HEK293T (cell line): ENCODE results near the gene MOSMO.
"Not testable (repeated sequence)": the region's sequence is repeated elsewhere in the genome, so short reads cannot be mapped to it uniquely, and the experiment has no call there.

ENCODE experiments used
- CTCF ChIA-PET: fragments of 350-600 bp; formaldehyde crosslinking; extraction: SDS; loops from one replicate; lab custom pipeline; 2021; ENCODE audit warnings: antibody characterized with exemption, inconsistent platforms; lab: Yijun Ruan, JAX
- POLR2A ChIA-PET: fragments of 350-600 bp; formaldehyde crosslinking; extraction: SDS; loops from one replicate; lab custom pipeline; 2020; ENCODE audit warnings: antibody characterized with exemption, inconsistent platforms; lab: Yijun Ruan, JAX
- DNase-seq: peaks from one replicate; pipeline ENCODE4 v3.0.0; 2012; ENCODE audit warnings: mixed read lengths; ENCODE audit errors: extremely low spot score
- ARNT ChIP-seq: fragments of 450-650 bp; IDR thresholded peaks from 2 replicates; pipeline ENCODE4 v1.6.1; 2017; ENCODE audit warnings: mild to moderate bottlenecking
- BHLHE40 ChIP-seq: fragments of 450-650 bp; IDR thresholded peaks from 2 replicates; pipeline ENCODE4 v1.6.1; 2016; ENCODE audit warnings: mild to moderate bottlenecking, moderate library complexity, borderline replicate concordance
- CTBP1 ChIP-seq: fragments of 450-650 bp; IDR thresholded peaks from 2 replicates; pipeline ENCODE4 v1.6.1; 2016; ENCODE audit warnings: borderline replicate concordance
- ELF4 ChIP-seq: fragments of 450-650 bp; IDR thresholded peaks from 2 replicates; pipeline ENCODE4 v1.6.1; 2017; ENCODE audit warnings: antibody characterized with exemption
- FOXA1 ChIP-seq: fragments of 450-650 bp; IDR thresholded peaks from 2 replicates; pipeline ENCODE4 v1.6.1; 2016; ENCODE audit warnings: mild to moderate bottlenecking
- FOXK2 ChIP-seq: fragments of 450-650 bp; IDR thresholded peaks from 2 replicates; pipeline ENCODE4 v1.6.1; 2016; ENCODE audit warnings: mild to moderate bottlenecking
- FOXM1 ChIP-seq: fragments of 450-650 bp; IDR thresholded peaks from 2 replicates; pipeline ENCODE4 v1.6.1; 2017; ENCODE audit warnings: mild to moderate bottlenecking, borderline replicate concordance
- HDGF ChIP-seq: fragments of 450-650 bp; IDR thresholded peaks from 2 replicates; pipeline ENCODE4 v1.6.1; 2017; ENCODE audit warnings: antibody characterized with exemption, borderline replicate concordance
- L3MBTL2 ChIP-seq: fragments of 450-650 bp; conservative IDR thresholded peaks from 2 replicates; pipeline ENCODE4 v1.6.1; 2016; ENCODE audit warnings: mild to moderate bottlenecking
- LEF1 ChIP-seq: fragments of 450-650 bp; IDR thresholded peaks from 2 replicates; pipeline ENCODE4 v1.6.1; 2017; ENCODE audit warnings: mild to moderate bottlenecking, borderline replicate concordance
- NFRKB ChIP-seq: fragments of 450-650 bp; IDR thresholded peaks from 2 replicates; pipeline ENCODE4 v1.6.1; 2016; ENCODE audit warnings: mild to moderate bottlenecking, moderate library complexity
- PKNOX1 ChIP-seq: fragments of 450-650 bp; IDR thresholded peaks from 2 replicates; pipeline ENCODE4 v1.6.1; 2016
- SP1 ChIP-seq: fragments of 450-650 bp; IDR thresholded peaks from 2 replicates; pipeline ENCODE4 v1.6.1; 2017
- SUZ12 ChIP-seq: fragments of 450-650 bp; IDR thresholded peaks from 2 replicates; pipeline ENCODE4 v1.6.1; 2016; ENCODE audit warnings: mild to moderate bottlenecking
- TARDBP ChIP-seq: fragments of 450-650 bp; IDR thresholded peaks from 2 replicates; pipeline ENCODE4 v1.6.1; 2016
- ZNF384 ChIP-seq: fragments of 450-650 bp; IDR thresholded peaks from 2 replicates; pipeline ENCODE4 v1.6.1; 2016

The MOSMO gene

GRCh38 chr16:22023505-22023904 lies 15.6 kb downstream of the MOSMO start:
- TF ChIP-seq ARNT (no peak), SUZ12 (no peak), BHLHE40 (no peak), PKNOX1 (no peak), FOXM1 (no peak), FOXA1 (no peak), HDGF (no peak), LEF1 (no peak), SP1 (no peak), TARDBP (no peak), L3MBTL2 (no peak), ZNF384 (no peak), CTBP1 (no peak), FOXK2 (no peak), NFRKB (no peak), ELF4 (no peak)
- DNase-seq = no peak
- POLR2A ChIA-PET = interaction anchor here (0.6 kb wide), 1 partner anchor 9 kb away, joined by 3 read pairs; no protein-coding TSS in a partner anchor
- CTCF ChIA-PET = interaction anchor here (0.6 kb wide), 1 partner anchor 121 kb away, joined by 3 read pairs; no protein-coding TSS in a partner anchor

GRCh38 chr16:22024785-22025184 lies 16.9 kb downstream of the MOSMO start:
- POLR2A ChIA-PET, CTCF ChIA-PET, DNase-seq: not testable (repeated sequence)

DNA sequence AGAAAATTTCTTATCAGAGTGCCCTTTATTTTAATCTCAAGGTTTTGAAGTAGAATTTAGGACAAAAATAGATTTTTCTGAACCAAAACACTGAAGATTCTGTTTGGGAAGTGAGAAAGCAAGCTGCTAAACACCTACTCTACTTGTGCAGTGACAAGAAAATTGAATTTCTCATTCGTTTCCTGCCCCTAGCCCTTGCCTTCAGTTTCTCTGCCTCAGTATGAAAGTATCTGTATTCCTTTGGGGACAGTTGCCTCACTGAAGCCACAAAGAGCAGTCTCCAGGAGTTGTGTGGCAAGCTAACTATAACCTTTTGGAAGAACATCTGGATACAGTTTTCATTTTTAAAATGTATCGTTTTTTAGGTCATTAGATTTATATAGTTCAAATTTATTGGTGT lies 19.7 kb downstream of the MOSMO start:
- ChIA-PET CTCF (interaction anchor here (0.9 kb wide), 1 partner anchor 72 kb away, joined by 5 read pairs; no protein-coding TSS in a partner anchor), POLR2A (no interaction called here)
- no peak for DNase-seq
- no peak for TF ChIP-seq LEF1
- TF ChIP-seq SUZ12 = no peak
- TF ChIP-seq HDGF = no peak
- TF ChIP-seq L3MBTL2 = no peak
- no peak for TF ChIP-seq ARNT
- no peak for TF ChIP-seq SP1
- no peak for TF ChIP-seq FOXK2
- TF ChIP-seq FOXA1 = no peak
- no peak for TF ChIP-seq NFRKB
- no peak for TF ChIP-seq TARDBP
- TF ChIP-seq PKNOX1 = no peak
- no peak for TF ChIP-seq FOXM1
- TF ChIP-seq BHLHE40 = no peak

- POLR2A ChIA-PET = no interaction called here
- TF ChIP-seq LEF1 (no peak), SP1 (no peak), HDGF (no peak), BHLHE40 (no peak), TARDBP (no peak), PKNOX1 (no peak), L3MBTL2 (no peak), ARNT (no peak), FOXA1 (no peak), FOXK2 (no peak), ZNF384 (no peak), SUZ12 (no peak)
- CTCF ChIA-PET = no interaction called here
- DNase-seq = no peak
These were observed 21.7 kb downstream of the MOSMO start for GRCh38 chr16:22029632-22030031.

DNA sequence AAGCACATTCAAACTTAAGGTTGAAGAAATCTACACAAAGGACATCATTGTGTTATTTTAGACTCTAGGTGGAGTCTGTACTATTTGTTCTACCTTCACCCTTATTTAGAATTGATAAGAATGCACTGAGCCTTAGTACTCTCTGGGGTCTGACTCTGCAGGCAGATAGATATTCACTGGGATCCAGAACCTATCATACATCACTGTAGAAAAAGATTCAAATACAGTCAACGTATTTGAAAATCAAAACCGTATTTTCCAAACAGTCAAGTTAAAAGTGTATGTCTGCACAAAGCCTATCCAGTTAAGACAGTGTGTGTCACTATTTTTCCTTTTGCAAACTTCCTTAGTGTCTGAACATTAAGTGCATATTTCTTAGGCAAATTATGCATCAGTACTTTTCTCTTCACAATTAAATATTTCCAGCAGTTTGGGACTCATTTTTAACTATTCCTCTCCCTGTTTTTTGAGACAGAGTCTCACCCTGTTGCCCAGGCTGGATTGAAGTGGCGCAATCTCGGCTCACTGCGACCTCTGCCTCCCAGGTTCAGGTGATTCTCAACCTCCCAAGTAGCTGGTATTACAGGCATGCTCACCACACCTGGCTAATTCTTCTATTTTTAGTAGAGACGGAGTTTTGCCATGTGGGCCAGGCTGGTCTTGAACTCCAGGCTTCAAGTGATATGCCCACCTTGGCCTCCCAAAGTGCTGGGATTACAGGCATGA lies 22.3 kb downstream of the MOSMO start:
- POLR2A ChIA-PET = no interaction called here
- no peak for TF ChIP-seq ELF4
- DNase-seq = no peak
- CTCF ChIA-PET = no interaction called here

GRCh38 chr16:22031483-22032083 lies 23.7 kb downstream of the MOSMO start:
- CTCF ChIA-PET = no interaction called here
- TF ChIP-seq SP1 (no peak), ZNF384 (no peak), CTBP1 (no peak), TARDBP (no peak)
- no peak for DNase-seq

GRCh38 chr16:22034503-22034902 lies 26.6 kb downstream of the MOSMO start:
- ChIA-PET CTCF (no interaction called here), POLR2A (no interaction called here)
- DNase-seq = no peak
- TF ChIP-seq ARNT = no peak
- no peak for TF ChIP-seq SUZ12
- TF ChIP-seq HDGF = no peak
- TF ChIP-seq PKNOX1 = no peak
- no peak for TF ChIP-seq L3MBTL2
- TF ChIP-seq SP1 = no peak
- no peak for TF ChIP-seq BHLHE40
- no peak for TF ChIP-seq FOXM1
- no peak for TF ChIP-seq CTBP1
- no peak for TF ChIP-seq FOXA1
- no peak for TF ChIP-seq NFRKB
- TF ChIP-seq FOXK2 = no peak
- no peak for TF ChIP-seq ZNF384
- TF ChIP-seq TARDBP = no peak
- TF ChIP-seq LEF1 = no peak
- no peak for TF ChIP-seq ELF4

More at GRCh38 chr16:22031483-22032083, 23.7 kb downstream of the MOSMO start:
- POLR2A ChIA-PET = interaction anchor here (0.6 kb wide), 1 partner anchor 9 kb away, joined by 3 read pairs; no protein-coding TSS in a partner anchor
